HUDEP-2 (cell line): Measurements from ENCODE around the gene TNS3.
"Not testable (repeated sequence)": the region's sequence is repeated elsewhere in the genome, so short reads cannot be mapped to it uniquely, and the experiment has no call there.

ENCODE experiments used
- DNase-seq, 76 experiments: peaks; one replicate each; lab custom pipeline; 2025; ENCODE audit not compliant: unreplicated experiment in 76 of 76; lab: John Stamatoyannopoulos, UW

TNS3 gene

DNA sequence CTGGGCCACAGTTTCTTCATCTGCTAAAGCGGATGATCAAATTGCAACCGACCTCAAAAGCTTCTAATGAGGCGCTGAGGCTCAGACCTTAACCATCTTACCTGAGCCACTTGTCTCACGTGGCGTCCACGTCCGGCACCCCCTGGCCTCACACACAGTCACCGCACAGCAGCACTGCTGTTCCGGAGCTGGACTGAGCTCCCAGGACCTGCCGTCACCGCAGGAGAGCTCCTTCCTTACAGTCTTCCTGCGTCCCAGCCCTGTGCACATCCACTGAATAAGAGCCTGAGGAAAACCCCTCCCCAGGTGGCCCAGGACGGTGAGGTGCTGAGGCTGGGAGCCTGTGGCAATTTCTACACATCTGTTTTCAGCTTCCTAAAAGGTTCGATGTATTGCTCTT is 35.7 kb downstream of the TNS3 start:
- no peak for DNase-seq

DNA sequence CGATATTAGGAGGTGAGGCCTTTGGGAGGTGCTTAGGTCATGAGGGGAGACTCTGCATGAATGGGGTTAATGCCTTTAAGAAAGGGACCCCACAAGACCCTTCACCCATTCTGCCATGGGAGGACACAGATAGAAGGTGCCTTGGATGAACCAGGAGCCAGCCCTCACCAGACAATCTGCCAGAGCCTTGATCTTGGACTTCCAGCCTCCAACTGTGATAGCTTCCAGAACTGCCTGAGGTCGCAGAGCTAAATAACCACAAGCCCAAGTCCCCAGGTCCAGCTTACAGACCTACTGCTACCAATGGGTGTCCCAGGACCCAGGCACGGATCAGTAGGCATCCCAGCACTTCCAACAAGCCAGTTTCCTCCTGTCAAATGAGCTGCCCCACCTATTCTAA is 37.5 kb downstream of the TNS3 start:
- no peak for DNase-seq

DNA sequence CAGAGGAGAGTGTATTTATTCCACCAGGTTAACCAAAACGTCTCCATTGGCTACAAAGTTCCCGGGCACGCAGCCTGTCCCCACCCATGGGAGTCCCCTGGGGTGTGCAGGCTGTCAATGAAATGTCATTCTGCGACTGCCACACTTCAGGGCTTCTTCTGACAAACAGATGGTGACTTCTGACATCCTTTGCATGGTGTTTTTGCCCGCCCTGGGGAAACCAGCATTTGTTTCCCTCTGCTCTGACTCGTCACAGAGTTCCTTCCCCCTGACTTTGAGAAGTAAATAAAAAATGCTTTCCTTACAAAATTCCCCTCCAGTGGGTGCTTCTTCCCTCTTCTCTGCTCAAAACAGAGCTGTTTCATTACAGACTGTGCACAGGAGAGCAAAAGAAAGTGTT is 38.2 kb downstream of the TNS3 start:
- DNase-seq = no peak

DNA sequence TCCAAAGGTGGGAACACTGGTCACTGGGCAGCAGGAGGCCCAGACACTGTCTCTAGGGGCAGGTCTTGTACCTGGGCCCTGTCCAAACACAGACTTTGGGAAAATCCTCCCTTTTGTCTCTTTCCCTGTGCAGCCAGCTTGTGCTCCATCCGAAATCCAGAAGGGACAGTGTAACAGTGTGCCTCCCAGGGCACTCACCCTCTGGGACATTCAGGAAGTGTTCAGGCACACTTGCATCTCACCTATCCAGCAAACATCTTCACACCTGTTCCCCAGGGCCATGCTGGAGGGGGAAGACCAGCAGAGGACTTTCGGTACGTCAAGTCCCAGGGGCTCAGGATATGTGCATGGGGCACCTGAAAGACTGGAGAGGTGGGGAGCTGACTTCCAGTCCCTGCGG is 38.9 kb downstream of the TNS3 start:
- DNase-seq = no peak

DNA sequence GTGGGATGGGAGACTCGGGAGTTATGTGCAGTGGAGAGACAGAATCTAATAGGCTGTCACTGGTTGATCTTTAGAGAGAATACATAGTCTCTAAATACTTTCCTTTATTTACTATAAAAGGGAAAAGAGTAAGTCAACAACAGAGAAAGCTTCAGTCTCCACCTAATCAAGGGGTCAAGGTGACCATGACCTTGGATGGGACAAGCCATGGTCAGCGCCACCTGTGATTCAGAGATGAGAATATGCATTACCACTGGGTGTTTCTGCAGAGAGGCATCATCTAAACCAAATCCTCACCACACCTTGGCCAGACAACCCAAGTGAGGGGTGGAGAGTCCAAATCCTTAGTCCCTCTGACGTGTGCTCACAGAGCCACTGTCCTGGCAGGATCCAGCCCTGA is 39.9 kb downstream of the TNS3 start:
- no peak for DNase-seq

DNA sequence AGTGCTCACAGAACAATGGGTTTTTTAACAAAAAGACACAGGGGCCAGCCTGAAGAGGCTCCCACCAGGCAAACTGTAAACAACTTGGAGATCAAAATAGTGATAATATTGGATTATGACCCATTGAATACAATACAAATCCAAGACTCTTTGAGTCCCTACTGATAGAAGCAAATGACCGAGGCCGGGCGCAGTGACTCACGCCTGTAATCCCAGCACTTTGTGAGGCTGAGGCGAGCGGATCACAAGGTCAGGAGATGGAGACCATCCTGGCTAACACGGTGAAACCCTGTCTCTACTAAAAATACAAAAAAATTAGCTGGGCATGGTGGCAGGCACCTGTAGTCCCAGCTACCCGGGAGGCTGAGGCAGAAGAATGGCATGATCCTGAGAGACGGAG is 40.4 kb downstream of the TNS3 start:
- not testable (repeated sequence) for DNase-seq

DNA sequence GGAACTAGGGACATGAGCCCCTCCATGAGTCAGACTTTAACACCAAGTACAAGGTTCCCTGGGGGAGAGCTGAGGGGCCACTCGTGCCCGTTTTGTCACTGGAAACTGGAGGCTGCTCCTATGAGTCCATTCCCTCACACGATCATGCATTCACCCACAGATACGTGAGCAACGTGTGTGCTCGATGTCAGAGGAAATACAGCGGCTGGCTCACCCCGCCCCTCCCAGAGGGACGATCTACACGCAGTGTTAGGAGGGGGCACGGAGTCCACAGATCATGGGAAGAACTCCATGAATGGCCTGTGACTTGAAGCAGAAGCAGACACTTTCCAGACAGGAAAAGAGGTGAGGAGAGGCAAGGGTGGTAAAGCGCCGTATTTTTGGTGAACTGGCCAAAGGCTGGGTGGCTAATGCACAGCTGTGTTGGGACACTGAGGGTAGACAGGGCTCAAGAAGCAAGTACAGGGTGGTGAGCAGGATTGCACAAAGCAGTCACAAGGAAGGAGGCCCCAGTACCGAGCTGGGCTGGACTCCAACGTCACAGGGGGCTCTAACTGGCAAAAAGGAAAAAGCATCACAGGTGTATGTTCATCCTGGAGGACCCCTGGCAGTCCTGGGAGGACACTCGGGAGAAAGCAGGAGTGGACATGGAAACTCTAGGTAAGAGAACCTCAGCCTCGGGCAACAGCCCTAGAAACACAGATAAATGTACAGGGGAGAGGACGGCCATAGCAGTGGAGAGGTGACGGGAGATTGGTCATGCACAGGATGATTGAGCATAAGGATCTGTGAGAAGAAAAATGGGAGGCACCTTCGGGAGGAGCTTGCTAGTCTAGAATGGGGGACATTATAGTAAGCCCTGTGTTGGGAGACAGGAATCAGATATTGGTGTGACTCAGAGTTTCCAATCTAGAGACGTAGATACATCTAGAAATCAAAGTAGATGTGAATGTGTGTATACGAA is 41.2 kb downstream of the TNS3 start:
- DNase-seq = peak in 8 of 76 experiments; percentile 7 to 50 (median 17)

DNA sequence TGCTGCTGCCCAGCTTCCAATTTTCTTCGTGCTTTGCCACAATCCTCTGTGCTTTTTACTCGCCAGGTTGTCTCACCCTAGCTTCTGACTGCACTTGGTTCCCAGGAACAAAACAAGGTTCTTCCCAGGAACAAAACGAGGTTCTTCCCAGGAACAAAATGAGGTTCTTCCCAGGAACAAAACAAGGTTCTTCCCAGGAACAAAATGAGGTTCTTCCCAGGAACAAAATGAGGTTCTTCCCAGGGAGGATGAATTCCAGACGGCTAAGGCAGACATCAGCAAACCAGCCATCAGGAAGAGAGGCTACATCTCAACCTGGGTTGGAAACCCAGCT is 41.9 kb downstream of the TNS3 start:
- DNase-seq = no peak

DNA sequence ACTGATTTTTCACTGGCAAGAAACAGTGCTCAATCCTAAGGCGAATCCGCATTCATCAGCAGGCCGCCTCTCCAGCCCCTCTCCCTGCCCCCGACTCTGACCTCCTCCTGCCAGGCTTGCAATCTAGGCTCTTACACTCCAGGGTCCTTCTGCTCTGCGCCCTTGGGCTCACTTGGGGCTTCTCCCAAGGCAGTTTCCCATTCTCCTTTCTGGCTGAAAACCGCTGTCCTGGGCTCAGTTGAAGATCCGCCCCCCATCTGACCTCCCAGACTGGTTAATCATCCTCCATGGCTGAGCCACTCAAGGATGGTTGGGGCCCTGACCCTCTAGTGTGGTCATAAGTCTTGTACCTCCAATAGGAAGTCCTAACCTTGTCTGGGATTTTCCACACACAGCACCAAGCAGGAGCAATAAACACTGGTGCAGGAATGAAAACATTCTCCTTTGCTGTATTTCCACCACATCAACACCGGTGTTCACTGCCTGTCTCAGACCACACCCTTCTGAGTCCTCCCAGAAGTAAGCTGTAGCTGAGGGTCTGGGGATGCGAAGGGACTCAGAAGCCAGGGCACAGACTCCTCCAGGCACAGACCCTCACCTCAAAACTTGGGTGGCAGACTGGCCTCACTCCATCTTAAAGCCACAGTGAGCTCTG is 42.4 kb downstream of the TNS3 start:
- DNase-seq = no peak

DNA sequence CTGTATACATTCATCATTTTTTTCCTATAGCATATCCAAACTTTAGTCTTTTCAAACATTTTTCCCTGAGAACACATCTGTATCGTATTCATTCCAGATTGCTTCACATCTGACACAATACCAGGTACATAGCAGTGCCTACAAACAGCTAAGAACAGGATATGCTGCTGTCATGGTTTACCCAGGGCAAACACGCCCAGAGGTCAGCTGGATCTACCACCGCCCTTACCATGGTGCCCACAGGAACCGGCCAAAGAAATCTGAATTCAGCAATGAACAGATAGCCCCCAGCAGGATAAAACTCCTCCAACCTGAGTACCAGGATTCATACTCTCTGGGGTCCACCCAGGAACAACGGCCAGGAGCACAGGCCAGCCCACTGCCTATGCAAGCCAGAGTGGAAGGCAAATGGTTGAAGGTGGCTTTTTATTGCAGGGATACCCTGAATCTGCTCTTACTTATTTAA is 43.0 kb downstream of the TNS3 start:
- DNase-seq = no peak

DNA sequence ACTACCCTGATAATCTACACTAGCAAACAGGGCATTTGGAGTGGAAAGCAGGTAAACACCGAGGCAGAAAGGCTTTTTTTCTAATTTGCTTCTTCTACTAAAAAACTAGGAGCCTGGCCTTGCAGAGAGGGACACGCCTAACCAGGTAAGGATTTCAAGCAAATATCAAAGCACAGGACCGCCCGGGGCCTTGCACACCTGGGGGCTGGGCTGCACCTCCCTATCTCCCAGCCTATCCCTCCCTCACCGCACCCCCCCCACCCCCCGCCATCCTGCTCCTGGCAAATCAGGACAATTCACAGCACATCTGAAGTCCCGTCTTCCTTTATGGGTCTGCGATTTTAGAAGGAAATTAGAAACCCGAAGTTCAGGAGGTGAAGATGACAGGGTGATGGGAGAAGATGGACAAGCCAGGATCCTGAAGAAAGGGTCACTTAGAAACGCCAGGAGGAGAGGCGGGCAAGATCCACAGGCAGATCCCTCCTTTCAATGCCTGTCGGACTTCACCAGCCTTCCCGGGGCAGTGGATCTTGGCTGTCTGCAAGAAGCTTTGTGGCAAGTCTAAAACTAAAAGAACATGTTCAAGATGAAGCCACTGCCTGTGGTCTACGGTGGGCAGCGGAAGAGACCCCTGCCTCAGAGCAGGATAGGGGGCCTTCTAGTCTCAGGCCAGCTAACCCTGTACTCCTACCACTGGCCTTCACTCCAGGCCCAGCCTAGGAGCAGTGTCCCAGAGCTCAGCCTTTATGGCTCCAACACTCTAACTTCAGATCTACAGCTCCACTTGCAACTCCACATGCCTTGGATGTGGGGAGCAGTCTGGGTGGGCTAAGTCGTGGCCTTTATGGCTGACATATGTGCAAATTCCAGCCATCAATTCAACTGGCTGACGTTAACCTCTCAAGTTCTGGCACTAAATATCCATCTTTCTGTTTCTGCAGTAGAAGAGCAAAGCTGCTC is 43.9 kb downstream of the TNS3 start:
- DNase-seq = no peak

DNA sequence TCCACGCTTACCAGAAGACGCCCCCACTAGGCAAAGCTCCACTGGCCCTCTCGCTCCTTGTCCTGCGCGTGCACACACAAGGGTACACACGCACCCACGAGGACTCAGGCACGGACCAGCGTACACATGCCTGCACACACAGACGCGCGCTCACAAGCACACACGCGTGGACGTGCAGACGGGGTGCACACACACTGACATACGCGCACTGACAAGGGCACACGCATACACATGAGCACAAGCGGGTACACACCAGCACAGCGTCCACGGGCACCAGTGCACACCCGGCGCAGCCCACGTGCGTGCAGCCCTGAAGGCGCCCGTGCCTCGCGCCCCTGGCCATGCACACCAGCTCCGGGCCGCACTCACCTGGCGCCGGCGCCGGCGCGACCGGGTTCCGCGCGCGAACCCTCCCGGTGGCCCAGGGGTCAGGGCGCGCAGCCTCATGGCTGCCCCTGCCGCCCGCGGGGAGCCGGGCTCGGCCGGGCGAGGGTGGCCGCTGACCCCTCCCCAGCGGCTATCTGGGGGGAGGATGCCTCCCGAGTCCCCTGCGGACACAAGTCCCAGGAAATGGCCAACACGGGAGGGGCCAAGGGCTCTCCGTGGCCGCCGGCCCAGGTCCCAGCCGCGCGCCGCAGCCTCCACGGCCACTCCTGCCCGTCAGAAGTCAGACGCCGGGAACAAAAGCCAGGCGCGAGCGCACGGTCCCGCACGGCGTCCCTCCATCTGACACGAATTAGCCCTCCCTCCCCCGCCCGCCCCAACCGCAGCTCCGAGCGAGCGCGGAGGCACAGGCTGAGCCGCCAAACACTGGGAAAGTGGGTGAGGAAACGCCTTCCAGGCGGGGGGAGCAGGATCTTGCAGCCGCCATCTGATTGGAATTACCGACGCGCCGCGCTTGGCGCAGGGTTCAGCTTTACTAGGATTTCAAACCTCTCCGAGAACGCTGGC is 45.0 kb downstream of the TNS3 start:
- no peak for DNase-seq

DNA sequence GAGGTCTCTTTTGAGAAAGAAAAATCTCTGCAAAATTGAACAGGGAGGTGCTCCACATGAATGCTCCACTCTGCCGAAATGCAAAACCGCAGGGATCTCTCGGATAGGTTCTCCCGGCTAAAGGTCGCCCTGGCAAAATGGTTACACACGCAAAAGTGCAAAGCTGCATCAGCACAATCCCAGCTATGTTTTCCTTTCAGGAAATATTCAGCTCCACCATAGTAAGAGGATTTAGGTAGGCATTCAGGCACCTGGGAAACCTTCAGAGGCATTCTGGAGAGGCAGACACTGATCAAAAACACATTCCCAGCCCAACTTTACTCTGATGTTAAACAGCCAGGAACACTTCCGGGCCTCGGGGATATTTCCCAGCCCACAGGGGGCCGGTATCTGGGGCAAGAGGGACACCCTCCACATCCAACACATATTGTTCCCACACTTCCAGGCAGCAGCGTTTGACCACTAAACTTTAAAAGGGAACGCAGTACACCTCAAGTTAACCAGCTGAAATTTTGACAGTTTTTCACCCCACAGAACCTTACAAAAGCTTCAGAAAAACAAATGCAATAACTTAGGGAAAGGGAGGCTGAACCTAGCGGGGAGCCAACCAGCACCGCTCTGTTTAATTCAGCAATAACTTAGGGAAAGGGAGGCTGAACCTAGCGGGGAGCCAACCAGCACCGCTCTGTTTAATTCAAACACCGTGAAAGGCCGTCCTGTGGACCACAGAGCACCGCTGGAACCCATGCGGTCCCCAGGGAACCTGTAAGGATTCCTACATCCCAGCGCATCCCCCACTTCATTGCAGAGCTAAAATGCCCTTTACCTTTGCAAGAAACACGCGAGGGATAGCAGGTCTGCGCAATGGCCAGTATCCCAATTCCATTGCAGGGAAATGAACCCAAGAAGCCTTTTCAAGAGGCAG is 45.9 kb downstream of the TNS3 start:
- DNase-seq = no peak

DNA sequence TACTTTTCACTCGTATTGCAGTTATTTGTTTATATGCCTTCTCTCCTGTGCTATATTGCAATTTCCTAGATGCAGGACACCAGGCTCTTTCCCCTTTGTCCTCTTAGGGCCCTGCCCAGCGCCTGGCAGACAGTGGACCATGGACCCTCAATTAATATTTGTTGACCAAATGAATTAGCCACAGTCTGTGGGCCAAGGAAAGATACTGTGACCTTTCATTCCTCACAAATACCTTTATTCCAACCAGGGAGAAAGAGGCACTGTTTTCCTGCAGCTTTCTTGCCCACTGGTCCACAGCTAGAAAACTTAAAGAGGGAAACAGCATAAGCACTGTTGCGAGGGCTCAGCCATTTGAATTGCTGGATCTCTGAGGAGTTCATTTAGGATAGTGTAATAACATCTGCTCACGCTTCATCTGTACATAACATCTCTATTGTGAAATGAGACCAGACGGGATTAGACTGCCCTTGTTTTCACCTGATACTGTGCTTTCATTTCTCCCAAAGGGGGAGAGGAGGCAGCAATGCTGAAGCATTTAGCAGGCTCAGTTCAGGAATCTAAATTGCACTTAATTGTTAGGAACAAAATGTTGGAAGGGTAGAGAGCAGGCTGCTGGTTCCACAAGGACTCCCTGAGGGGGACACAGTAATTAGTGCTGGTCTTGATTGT is 46.7 kb downstream of the TNS3 start:
- DNase-seq = no peak

DNA sequence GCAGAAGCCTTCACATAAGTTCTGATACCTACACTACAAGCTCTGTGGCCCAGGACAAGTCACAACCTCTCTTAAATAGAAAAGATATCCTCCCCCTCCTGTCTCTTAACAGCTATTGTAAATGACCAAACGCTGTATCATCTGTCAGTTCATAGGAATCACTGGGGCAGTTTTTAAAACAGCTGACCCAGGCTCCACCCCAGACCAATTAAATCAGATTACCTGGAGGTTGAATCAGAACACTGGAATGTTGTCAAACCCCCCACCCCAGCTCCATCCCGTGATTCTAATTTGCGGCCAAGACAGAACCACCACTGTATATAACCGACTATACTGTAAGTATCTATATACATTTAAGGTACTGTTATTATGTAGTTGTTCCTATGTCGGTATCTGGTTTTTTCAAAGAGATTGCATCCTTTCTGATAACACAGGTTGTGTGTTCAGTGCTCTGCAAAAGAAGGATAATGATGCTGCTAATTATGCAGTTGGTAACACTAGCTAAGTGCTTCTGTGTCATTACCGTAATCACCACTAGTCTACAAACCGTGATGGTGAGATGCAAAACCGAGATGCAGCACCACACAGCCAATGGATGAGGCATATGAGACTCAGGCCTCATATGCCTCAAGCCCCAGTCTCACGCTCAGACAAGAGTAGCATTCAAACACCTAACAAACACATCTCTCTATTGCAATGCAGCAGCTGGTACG is 47.4 kb downstream of the TNS3 start:
- no peak for DNase-seq

DNA sequence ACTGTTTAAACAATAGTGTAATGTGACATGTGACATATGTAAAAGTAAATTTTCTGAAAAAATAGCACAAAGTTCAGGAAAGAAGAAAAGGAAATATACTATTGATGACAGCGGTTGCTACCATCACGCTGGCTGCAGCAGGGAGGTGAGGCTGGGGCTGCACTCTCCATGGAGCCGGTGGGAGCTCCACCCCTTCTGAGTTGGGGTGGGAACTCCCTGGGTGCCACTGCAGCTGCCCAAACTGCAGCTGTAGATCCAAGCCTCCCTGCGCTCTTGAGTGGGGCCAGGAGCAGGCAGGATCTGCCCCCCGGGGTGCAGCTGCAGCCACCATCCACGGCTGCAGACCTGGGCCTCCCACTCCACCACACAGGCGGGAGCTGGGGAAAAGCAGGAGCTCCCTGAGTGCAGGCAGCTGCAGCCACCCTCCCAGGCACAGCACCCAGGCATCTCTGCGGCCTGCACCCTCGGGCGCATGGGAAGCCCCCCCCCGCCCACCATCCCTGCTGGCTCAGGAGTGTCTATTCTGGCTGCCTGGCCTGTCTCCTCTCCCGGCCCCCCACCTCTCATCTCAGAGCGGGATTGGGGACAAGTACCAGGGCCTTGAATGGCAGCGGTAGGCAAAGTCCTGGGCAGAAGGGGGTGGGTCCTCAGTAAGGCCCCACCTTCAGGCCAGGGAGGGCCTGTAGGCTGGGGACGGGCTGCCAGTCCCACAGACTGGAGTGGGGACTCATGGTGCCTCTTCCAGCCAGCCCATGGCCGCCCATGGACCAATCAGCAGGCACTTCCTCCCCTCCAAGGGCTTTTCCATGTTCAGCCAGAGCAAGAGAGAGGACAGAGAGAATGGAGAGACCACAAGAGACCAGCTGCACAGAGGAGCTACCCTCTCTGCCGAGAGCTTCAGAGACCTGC is 50.1 kb downstream of the TNS3 start:
- DNase-seq = no peak
